HT-29 (cell line): ENCODE data around the gene CLBA1. TPM values are rescaled to one million over a fixed set of nuclear protein-coding genes. Genes with fewer than 3 reads are reported as not detected.

Source experiments
- total RNA-seq: library from RNA; depleted of rRNA; stranded (reverse); fragments of >200 nt; shearing (Covaris generic); gene quantifications from 2 replicates; pipeline ENCODE4 v1.2.3, GENCODE V29; 2014; rRNA removed

Gene CLBA1
- total RNA-seq, 1 experiment from 2014 or later, result 11.6 TPM

Other genes starting within 250 kb of the CLBA1 start
- 243 and 250 TPM in 2 replicates for gene SIVA1, start 232.6 kb upstream of the CLBA1 start, total RNA-seq
- 161 and 168 TPM in 2 replicates for gene AKT1, start 190.0 kb upstream of the CLBA1 start, total RNA-seq
- gene ZBTB42, start 184.7 kb upstream of the CLBA1 start, total RNA-seq, result 12.1 and 17.2 TPM in 2 replicates
- gene CEP170B, start 120.5 kb upstream of the CLBA1 start, total RNA-seq, result 69.3 and 78.1 TPM in 2 replicates
- not detected in 2 replicates for gene PLD4, start 60.9 kb upstream of the CLBA1 start, total RNA-seq
- 1.5 and 1.6 TPM in 2 replicates for gene AHNAK2, start 7.4 kb upstream of the CLBA1 start, total RNA-seq
- 45.4 and 45.7 TPM in 2 replicates for gene CDCA4, start 35.3 kb downstream of the CLBA1 start, total RNA-seq
- not detected in 2 replicates for gene GPR132, start 79.6 kb downstream of the CLBA1 start, total RNA-seq
- gene JAG2, start 183.0 kb downstream of the CLBA1 start, total RNA-seq, result 10.6 and 16.0 TPM in 2 replicates
- 63.2 and 74.9 TPM in 2 replicates for gene NUDT14, start 195.5 kb downstream of the CLBA1 start, total RNA-seq